Measurements from ENCODE around the gene CIB4. TPM values are rescaled to one million over a fixed set of nuclear protein-coding genes. Genes with fewer than 3 reads are reported as not detected.
"Not testable (repeated sequence)": the region's sequence is repeated elsewhere in the genome, so short reads cannot be mapped to it uniquely, and the experiment has no call there.

CIB4 gene
- total RNA-seq, 1 donor from 2014 or later = not detected

DNA sequence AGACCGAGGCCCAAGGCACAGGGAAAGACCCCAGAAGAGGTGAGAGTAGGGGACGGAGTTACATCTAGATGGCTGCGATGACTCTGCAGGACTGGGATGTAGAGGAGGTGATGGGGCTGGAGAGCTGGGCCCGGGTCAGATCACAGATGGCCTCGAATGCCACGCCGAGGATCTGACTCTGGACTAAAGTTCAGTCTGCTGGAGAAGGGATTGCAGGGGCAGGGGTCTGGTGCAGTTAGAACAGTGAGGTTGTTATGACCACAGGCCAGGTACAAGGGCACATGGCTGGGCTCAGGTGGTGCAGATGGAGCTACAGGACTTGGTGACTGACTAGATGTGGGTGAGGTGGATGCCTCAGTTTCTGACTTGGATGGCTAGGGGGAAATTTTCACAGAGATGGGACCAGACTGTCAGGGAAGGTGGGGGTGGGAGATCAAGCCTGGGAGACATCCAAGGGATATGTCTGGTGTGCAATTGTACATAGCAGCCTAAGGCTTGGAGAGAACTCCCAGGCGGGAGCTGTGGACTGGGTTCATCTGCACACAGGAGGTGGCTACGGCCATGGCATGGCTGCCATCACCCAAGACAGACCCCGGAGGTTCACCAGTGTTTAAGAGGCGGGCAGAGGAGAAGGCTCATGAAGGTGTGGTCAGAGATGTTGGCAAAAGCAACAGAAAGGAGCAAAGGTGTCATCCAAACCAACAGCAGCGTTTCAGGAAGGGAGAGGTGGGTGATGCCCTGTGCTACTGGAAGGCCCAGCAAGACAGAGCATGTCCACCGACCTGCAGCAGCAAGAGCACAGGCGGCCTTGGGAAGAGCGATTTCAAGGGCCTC, 66.9 kb downstream of the CIB4 start:
- no peak for DNase-seq (ENCODE audit: extremely low read depth, low read depth, low spot score)

DNA sequence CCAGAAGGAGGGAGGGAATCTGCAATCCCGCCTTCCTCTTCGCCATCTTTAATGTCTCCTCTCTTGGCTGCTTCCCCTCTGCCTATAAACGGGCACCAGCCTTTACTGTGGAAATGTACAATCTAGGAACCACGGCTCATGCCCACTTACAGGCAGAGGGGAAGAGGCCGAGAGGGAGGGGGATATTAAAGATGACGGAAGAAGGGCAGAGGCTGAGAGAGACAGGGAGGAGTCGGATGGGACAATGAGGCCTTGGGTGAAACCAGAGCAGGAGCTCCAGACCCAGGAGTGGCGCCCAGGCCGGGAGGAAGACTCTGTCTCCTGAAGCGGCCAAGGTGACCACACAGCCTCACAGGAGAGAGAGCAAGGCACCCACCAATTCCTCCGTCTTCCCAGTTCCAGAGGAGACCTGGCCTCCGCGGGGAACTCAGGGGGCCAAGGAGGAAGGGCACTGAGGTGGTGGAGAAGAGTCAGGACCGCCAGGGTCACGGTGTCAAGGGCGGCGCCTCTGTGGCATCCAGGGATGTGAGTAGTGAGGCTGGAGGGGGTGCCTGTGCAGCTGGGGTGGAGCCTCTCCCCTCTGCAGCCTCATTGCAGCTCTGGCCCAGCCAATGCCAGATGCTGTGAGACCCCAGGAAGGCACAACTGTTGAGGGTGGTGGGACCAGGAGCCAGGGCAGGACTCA, 67.8 kb downstream of the CIB4 start:
- no peak for DNase-seq (ENCODE audit: extremely low read depth, low read depth, low spot score)

DNA sequence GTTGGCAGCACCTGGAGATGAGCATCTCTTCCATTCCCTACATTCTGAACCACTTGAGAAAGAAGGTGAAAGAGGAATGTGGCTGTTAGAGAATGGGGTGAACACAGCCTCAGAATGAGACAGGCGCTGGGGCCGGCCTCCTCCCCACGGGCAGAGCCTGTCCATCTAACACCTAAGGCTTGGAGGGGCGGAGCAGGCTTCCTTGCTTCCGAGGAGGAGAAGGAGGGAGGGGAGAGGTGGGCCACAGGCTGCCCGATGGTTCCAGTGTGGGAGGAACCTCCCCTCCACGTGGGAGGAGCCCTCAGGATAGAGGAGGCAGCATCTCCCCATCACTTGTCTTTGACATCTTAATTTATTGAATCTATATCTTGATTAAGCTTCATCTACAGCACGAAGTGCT, 68.6 kb downstream of the CIB4 start:
- no peak for DNase-seq (ENCODE audit: extremely low read depth, low read depth, low spot score)

DNA sequence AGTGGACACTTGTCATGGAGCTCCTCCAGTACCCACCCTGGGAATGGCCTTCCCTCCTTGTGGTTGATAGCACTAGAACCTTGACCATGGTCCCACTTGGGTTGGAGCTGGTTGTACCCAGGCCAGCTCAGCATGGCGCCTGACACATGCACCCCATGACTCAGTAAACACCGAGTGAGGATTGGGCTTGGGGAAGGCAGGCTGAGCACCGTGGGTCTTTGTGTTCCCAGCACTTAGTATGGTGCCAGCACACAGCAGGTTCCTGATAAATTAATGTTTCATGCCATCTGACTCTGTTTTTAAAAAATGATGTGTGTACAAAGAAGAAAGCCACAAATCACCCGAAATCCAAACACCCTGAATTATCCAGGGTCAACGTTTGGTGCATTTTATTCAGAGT, 69.8 kb downstream of the CIB4 start:
- DNase-seq (ENCODE audit: extremely low read depth, low read depth, low spot score) = no peak

DNA sequence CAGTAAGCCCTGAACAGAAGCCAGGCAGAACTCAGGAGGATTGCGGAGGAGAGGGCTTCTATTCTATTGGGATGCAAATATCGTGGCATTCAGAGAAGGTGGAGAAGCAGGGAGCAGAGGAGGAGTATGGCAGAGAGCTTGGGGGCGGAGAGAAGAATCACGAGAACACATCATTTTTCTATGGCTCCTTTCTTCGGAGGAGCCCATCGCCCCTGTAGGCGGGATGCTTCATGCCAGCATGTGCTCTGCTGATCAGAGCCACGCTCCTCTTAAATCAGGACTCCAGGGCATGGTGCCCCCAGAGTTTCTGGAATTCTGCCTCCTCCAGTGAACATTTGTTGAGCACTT, 71.1 kb downstream of the CIB4 start:
- DNase-seq (ENCODE audit: extremely low read depth, low read depth, low spot score) = no peak

DNA sequence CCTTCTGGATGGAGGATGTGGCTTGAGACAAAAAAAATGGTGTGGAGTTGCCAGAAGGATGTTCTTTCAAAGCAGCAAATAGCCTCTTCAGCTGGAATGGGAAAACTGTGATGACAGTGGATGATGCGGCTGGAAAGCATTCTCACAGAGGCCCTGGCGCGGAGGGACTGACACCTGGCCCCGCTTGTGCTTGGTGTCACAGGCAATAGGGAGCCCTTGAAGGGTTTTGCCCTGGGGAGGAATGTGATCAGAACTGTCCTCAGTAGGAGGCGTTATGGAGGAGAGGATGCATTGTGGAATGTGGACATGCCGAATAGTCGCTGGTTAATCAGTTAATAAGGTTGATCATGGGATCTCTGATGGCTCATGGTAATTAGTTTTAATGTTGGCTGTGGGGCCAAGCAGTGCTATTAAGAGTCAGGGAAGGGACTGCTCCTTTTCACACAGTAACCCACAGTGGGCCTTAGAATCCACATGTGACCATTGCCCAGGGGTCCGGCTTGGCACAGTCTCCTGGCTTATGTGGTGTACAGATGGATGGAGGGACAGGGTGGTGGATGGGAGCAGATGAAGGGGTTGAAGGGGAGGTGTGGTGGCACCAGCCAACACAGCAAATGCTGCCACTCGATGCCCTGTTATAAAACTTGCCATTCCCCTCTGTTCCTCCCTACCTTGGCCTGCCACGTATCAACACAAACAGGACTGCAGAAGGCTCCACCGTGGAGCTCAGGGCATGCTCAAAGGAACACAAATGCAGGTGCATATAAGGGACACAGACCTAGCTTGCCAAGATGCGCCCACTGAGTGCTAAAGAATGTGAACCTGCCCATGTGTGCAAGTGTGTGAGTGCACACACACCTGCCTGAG, 71.7 kb downstream of the CIB4 start:
- DNase-seq (ENCODE audit: extremely low read depth, low read depth, low spot score) = no peak

DNA sequence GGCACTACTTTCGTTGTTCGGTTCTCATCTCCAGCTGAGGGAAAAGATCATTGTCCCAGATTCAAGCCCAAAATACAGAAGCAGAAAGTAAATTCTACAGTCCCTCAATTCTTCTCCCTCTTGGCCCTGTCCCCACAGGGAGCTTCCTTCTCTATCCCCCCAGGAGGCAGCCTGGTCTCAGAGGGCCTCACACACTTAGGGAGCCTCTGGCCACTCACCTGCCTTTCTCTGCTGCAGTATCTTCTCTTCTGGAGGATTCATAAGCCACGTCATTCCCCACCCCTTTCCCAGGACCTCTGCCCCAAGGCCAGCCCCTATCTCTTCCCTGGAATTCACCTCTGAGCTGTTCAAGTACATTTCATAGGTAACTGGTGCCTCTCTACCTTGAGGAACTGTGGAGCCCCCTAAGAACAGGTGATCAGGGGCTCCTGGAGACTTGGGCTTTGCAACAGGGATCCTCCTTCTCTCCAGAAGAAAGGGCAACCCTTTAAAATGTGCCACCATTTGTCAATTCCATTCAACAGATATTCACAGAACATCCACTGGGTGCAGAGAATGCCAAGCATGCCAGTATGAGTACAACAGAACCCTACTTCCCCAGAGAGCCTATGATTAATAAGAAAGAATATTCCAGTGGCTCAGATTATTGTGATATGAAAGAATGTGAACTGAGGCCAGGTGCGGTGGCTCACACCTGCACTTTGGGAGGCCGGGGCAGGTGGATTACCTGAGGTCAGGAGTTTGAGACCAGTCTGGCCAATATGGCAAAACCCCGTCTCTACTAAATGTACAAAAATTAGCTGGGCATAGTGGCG, 72.9 kb downstream of the CIB4 start:
- DNase-seq (ENCODE audit: extremely low read depth, low read depth, low spot score) = no peak

DNA sequence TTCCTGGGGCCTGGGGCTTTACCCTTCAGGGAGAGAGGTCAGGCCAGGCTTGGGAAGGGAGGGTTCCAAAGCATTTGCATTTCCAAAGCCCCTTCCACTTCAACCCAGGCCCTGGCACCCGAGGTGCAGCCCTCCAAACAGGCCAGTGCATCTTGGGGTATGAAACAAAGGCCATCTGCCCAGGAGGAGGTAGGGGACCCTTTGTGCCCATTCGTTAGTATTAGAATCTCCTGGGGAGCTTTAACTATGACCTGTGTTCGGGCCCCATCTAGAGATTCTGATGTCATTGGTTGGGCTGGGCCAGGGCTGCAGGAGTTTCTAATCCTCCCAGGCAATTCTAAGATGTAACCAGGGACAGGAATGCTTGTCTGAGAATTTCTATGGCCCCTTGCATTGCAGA, 73.6 kb downstream of the CIB4 start:
- no peak for DNase-seq (ENCODE audit: extremely low read depth, low read depth, low spot score)

DNA sequence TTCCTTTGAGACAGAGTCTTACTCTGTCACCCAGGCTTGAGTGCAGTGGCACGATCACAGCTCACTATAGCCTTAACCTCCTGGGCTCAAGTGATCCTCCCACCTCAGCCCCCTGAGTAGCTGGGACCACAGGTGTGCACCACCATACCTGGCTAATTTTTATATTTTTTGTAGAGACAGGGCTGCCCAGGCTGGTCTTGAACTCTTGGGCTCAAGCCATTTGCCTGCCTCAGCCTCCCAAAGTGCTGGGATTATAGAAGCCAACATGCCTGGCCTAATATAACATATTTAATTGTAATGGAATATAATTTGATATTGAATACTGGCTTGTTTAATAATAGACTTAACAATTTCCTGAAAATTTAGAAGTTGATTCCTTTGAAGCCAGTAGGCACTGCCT, 74.4 kb downstream of the CIB4 start:
- not testable (repeated sequence) for DNase-seq (ENCODE audit: extremely low read depth, low read depth, low spot score)

DNA sequence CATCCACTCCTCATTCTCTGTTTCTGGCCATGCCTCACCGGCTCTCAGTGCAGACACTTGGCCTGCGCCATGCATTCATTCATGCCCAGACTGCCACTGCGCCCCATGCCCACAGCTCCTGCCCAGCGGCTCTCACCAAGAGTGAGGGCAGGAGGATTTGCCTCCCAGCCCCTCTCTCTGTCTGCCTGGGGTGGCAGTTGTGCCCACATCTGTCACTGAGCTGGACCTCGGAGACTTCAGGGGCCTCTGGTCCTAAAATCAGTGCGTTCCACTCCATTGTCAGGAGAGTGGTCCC, 75.1 kb downstream of the CIB4 start:
- DNase-seq (ENCODE audit: extremely low read depth, low read depth, low spot score) = no peak

DNA sequence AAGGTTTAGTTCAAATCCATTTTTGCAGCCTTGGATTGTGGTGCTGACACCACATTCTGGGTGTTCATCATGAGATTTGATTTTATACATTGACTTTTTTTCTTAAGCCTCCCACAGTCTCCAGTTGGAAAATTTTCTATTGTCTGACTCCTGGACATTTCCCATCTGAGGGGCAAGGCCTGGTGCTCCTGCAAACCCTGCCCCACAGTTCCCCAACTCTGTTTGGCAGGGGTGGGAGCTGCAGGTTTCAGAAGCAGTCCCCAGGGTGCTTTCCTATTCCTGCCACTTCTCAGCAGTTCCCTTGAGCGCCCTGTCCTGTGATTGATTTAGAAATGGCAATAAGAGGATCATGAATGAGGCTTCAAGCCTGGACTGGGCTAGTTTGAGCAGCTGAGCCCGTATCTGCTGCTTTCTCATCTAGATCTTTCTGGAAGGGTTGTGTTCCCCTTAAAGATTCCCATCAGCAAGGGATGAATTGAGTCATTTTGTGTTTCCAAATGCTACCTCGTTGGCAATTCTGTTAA, 77.0 kb downstream of the CIB4 start:
- DNase-seq (ENCODE audit: extremely low read depth, low read depth, low spot score) = no peak

DNA sequence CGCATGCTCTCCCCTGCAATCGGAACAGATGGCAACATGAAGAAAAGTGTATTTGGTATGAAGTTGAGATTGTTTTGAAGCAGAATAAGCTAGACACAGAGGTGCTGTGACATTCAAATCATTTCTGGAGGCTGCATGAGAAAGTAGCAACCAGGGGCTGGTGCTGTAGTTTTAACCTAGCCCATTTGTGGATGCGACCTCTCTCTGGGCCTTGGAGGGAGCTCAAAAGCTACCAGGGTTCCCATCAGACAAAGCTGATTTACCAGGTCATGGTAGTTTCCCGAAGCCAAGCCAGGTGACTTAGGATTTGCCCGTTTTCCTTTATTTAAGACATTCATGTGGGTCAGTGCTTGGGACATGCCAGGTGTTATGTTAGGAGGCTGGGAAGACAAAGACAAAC, 77.5 kb downstream of the CIB4 start:
- no peak for DNase-seq (ENCODE audit: extremely low read depth, low read depth, low spot score)

DNA sequence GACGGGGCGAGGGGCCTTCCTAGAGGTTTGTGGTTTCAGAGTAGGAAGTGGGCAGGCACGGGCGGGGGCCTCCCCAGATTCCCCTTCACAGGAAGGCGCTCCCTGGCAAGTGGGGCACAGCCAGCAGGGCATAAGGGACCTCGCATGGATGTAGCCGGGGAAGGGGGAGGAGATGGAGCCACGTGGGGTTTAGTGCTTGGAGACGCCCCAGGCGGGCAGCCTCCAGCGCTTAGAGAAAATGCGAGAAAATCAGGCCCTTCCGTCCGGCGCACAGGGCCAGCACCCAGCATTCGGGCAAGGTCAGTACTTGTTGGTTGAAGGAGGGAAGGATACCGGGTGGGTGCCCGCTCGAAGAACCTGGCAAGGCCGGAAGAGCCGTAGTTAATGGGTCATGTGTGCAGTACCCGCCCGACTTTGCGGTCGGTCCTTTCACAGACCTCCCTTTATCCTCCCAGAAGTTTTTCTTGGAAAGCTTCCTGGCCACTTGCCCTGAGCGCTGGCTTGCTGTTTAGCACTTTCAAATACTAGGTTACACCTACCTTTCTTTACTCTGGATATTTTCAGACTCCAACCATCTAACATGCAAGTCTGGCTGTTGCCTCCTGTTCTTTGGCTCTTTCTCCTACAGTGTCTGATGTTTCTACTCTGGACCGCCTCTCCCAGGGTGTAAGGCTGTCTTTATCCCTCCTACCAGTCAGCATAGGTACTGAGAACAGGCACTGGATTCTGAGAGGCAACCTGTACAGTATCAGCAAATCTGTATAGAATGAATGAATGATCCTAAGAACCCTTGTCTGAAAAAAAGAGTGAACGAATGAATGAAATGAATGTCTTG, 78.1 kb downstream of the CIB4 start:
- DNase-seq (ENCODE audit: extremely low read depth, low read depth, low spot score) = no peak

DNA sequence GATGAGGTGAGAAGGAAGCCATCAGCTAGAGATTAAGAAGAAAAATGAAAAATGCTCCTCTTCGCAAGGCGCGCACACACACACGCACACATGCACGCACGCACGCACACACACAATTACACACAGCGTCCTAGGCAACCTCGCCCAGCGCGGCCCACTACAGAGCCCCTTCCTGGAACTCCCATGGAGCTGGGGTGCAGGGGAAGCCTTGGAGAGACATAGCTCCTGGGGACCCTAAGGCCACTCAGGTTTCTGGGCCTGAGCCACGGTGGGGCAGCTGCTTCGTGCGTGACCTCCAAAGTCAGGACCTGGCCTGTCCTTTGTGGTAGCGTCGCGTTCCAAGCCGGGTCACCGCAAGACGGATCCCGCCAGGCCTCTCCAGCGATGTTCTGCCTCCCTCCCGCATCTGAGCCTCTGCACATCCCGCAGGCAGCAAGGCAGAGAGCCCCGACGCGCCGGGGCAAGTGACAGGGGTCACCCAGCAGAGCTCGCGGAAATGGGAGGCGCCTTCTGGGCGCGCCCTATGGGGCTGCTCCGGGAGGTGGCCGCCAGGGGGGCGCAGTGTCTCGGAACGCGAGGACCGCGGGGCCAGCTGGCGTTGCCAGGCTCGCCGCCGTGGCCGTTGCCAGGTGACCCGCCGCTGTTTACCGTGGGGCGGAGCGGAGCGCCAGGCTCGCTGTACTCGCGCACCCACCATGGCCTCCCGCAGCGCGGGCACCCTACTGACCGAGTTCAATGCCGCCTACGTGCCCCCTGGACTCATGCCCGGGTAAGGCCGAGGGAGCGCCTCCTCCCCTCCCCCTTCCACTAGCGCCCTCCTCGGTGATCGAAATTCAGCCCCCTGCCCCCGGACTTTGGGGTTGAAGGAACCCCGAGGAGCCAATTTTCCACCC, 79.0 kb downstream of the CIB4 start:
- no peak for DNase-seq (ENCODE audit: extremely low read depth, low read depth, low spot score)

DNA sequence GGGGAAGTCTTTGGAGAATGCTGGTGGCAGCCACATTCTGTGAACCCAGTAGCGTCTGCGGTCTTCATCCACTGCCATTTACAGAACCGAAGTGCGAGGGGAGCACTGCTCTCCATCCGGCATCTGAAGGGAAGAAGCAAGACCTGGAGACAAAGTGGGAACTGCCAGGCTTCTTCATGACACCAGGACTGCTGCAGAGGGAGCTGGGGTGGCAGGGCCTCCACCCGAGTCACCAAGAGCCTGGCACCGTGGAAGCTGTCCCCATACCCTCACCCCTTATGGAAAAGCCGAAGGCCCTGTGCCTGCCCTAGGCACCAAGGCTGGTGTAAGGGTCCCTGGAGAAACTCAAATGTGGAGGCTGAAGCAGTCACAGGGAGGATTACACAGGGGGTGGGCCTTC, 79.8 kb downstream of the CIB4 start:
- DNase-seq (ENCODE audit: extremely low read depth, low read depth, low spot score) = no peak

DNA sequence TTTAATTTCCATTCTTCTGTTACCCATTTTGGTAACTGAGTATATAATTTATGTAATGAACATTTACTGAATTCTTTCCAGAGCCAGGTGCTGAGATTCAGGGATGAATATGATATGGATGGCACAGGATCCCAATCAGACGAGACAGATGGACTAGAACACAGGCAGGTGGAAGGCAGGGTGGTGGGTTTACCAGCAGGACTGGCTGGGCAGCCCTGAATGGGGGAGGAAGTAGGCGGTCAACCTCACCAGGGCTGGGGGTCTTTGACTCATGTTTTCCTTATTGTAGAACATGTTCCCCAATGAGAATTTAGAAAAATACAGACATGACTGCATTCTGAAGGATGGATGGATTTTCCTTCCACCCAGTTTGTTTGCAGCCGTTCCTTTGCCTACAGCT, 80.3 kb downstream of the CIB4 start:
- DNase-seq (ENCODE audit: extremely low read depth, low read depth, low spot score) = no peak

DNA sequence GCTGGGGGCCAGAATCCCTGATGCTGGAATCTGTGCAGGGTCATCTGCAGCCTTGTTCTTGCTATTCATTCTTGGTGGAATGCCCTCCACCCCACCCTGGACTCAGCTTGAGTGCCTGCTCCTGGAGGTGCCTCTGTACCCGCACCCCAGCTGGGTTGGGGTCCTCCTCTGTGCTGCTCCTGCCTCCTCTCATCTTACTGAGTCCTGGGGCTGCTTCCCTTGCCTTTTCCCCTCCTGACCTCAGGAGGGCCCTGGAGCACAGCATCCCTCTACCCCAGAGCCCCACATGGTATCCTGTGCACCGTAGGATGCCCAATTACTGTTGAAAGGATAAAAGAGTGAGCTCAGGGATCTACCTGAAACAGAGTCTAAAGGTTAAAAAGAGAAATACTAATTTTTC, 81.6 kb downstream of the CIB4 start:
- DNase-seq (ENCODE audit: extremely low read depth, low read depth, low spot score) = no peak

DNA sequence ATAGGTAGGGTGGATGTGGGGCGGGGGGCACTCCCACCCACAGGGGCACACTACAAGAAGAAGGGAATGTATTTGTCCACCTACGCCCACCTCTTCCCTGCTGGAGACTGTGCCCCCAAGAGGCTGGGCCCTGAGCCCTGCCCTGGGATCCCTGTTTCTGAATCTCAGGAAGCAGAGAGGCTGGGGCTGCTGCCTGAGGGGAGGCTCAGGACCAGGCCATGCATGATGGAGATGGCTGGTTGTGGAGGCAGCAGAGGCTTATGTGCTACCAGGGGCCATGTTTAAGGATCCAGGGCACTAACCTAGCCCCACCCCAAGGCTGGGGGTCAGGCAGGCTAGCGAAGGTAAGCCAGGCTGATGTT, 82.1 kb downstream of the CIB4 start:
- no peak for DNase-seq (ENCODE audit: extremely low read depth, low read depth, low spot score)
